ENCODE data around the gene TSPAN5.

DNA sequence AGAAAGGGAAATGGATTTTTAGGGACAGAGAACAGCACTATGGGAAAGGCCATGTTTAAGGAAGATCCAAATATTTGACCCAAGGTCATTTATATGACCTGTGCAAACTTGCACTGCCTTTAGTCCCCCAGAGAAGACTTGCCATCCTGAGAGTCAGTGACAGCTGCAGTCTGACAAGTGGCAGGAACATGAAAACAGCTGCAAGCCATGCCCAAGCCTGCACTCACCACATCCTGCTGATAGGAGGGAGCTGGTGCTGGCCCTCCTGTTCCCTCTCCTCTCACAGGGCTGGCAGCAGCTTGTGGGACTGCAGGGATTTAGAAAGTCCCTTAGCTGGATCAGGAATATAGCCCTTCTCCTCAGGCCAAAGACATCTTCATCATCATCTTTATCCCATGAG lies 209.5 kb downstream of the TSPAN5 start:
- TF ChIP-seq TAF1 (IDR thresholded peaks at IDR 0.05; ENCODE audit: low read depth, low read length) (no peak), POLR2A (IDR thresholded peaks at IDR 0.05; ENCODE audit: low read depth, low read length) (no peak), POLR2AphosphoS5 (IDR thresholded peaks at IDR 0.05; ENCODE audit: low read depth, low read length) (no peak), PAX5 (IDR thresholded peaks at IDR 0.05; ENCODE audit: insufficient read depth, low read length, severe bottlenecking) (no peak)
